Transverse colon (tissue), 4 donors: ENCODE results near the gene CHPF. TPM values are rescaled to one million over a fixed set of nuclear protein-coding genes. Genes with fewer than 3 reads are reported as not detected.

Experiments
- DNase-seq: peaks from one replicate; pipeline ENCODE4 v3.0.0-alpha.2; 2019
- H3K27ac ChIP-seq, 4 donors: fragments of 200-600 bp; sonication (generic); 2 replicates each; pipeline ENCODE4 v1.5.1; 2016 to 2018; ENCODE audit warnings: inconsistent platforms in 4 of 4
- H3K27me3 ChIP-seq: fragments of 200-600 bp; sonication (generic); 2 replicates; pipeline ENCODE4 v1.5.1; 2017; ENCODE audit warnings: inconsistent platforms
- H3K36me3 ChIP-seq, 4 donors: fragments of 200-600 bp; sonication (generic); 2 replicates each; pipeline ENCODE4 v1.5.1; 2017 to 2019; ENCODE audit warnings: inconsistent platforms in 4 of 4
- H3K4me1 ChIP-seq, 4 donors: fragments of 200-600 bp; sonication (generic); 2 replicates each; pipeline ENCODE4 v1.5.1; 2017 to 2020; ENCODE audit warnings: inconsistent platforms in 4 of 4
- H3K4me3 ChIP-seq, 4 donors: fragments of 200-600 bp; sonication (generic); 1 replicate in 1 of 4; 2 replicates in 3 of 4; pipeline versions ENCODE4 v1.5.1 to v1.6.1; 2017 to 2019; ENCODE audit warnings: inconsistent platforms in 4 of 4
- H3K9me3 ChIP-seq, 2 donors: fragments of 200-600 bp; sonication (generic); 2 replicates each; pipeline ENCODE4 v1.5.1; 2017 to 2019; ENCODE audit warnings: inconsistent platforms in 2 of 2
- CTCF ChIP-seq, 5 experiments: fragments of 200-600 bp in 3 of 5; fragments of 450-650 bp in 2 of 5; sonication (generic) in 3 of 5; IDR thresholded peaks; 1 replicate in 2 of 5; 2 replicates in 3 of 5; pipeline ENCODE4 v1.5.1; 2016 to 2017; ENCODE audit warnings: antibody characterized with exemption in 5 of 5, inconsistent platforms in 3 of 5, mild to moderate bottlenecking in 2 of 5, moderate library complexity in 1 of 5
- EP300 ChIP-seq: sonication (generic); formaldehyde crosslinking; IDR thresholded peaks from one replicate; pipeline ENCODE4 v1.6.1; 2017; ENCODE audit warnings: antibody characterized with exemption, low read depth
- POLR2A ChIP-seq: fragments of 450-650 bp; IDR thresholded peaks from one replicate; pipeline ENCODE4 v1.6.1; 2016; ENCODE audit warnings: antibody characterized with exemption, mild to moderate bottlenecking, moderate library complexity
- POLR2AphosphoS5 ChIP-seq, 3 donors: sonication (generic); formaldehyde crosslinking; IDR thresholded peaks; one replicate each; pipeline ENCODE4 v1.6.1; 2016; ENCODE audit warnings: antibody characterized with exemption in 3 of 3
- WGBS, 2 donors: methylation state at CpG; one replicate each; pipeline ENCODE4 v1.1.5; 2018; ENCODE audit warnings: low coverage in 1 of 2; 5-methylcytosine and 5-hydroxymethylcytosine counted together
- in situ Hi-C, 4 donors: fragments of 200-750 bp; cut with MboI; loops; one replicate each; pipeline versions ENCODE4 v1.15.0 to v1.15.1; 2017; ENCODE audit warnings: low sequenced_read_pairs in 3 of 4, low pct_ligation_motif_present in 1 of 4, low pct_unique_long_range_greater_than_20kb in 1 of 4
- intact Hi-C: fragments of 100-400 bp; cut with DNase I; formaldehyde crosslinking; loops from one replicate; pipeline ENCODE4 v1.15.1; 2023; ENCODE audit warnings: low total_unique reads
- total RNA-seq, 4 donors: library from RNA; depleted of rRNA; stranded (reverse); fragments of >200 nt; gene quantifications; one replicate each; pipeline ENCODE4 v1.1.0, GENCODE V29; 2016

Gene CHPF, protein sequence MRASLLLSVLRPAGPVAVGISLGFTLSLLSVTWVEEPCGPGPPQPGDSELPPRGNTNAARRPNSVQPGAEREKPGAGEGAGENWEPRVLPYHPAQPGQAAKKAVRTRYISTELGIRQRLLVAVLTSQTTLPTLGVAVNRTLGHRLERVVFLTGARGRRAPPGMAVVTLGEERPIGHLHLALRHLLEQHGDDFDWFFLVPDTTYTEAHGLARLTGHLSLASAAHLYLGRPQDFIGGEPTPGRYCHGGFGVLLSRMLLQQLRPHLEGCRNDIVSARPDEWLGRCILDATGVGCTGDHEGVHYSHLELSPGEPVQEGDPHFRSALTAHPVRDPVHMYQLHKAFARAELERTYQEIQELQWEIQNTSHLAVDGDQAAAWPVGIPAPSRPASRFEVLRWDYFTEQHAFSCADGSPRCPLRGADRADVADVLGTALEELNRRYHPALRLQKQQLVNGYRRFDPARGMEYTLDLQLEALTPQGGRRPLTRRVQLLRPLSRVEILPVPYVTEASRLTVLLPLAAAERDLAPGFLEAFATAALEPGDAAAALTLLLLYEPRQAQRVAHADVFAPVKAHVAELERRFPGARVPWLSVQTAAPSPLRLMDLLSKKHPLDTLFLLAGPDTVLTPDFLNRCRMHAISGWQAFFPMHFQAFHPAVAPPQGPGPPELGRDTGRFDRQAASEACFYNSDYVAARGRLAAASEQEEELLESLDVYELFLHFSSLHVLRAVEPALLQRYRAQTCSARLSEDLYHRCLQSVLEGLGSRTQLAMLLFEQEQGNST
- 10 to 100 TPM; 21.1 to 58.2 (median 52.1) TPM for total RNA-seq

- H3K36me3 ChIP-seq, result peaks cover 0 to 4% (median 0%) of the 10 kb centered on the region in 4 donors
- WGBS, 2 donors, result 3% methylated on average over 49 of the region's 75 CpGs; no CpG with 5 or more reads in 1 of the 2 donors
- peaks cover 11 to 30% (median 22%) of the 10 kb centered on the region in 4 donors for H3K4me1 ChIP-seq
- peak; percentile 98 for DNase-seq
- H3K27me3 ChIP-seq, result no peaks in the 10 kb centered on the region
- H3K4me3 ChIP-seq, result peak within 1 kb of the TSS; percentile 46 to 82 (median 74)
- in situ Hi-C loops (no loop called here), intact Hi-C loops (no loop called here)
- TF ChIP-seq CTCF (IDR thresholded peaks at IDR 0.05) (no peak), POLR2A (peak; percentile 72), EP300 (no peak), POLR2AphosphoS5 (IDR thresholded peaks at IDR 0.05) (peak; percentile 53 to 79 (median 78))
- H3K9me3 ChIP-seq, result no peaks in the 10 kb centered on the region
- peak within 1 kb of the TSS; percentile 92 to 97 (median 94) for H3K27ac ChIP-seq
Measured at GRCh38 chr2:219543596-219544358, at the start of gene CHPF, which contains the start of gene TMEM198. CHPF (minus strand) TSS chr2:219543809; CDS start chr2:219543538, 271 bp downstream. TMEM198 (plus strand) TSS chr2:219544028; CDS start chr2:219544728, 700 bp downstream.

GRCh38 chr2:219593154-219593553, 49.5 kb upstream of the CHPF start:
- no peak overlapping the region for H3K27ac ChIP-seq
- 50 to 80% methylated on average over 1 to 2 of the region's 2 CpGs for WGBS, 2 donors
- TF ChIP-seq CTCF (IDR thresholded peaks at IDR 0.05) (no peak), POLR2A (no peak), POLR2AphosphoS5 (IDR thresholded peaks at IDR 0.05) (no peak), EP300 (no peak)
- no peaks in the 10 kb centered on the region for H3K36me3 ChIP-seq
- no peak for DNase-seq
- intact Hi-C loops (no loop called here), in situ Hi-C loops (no loop called here)
- no peaks in the 10 kb centered on the region for H3K27me3 ChIP-seq
- no peaks in the 10 kb centered on the region for H3K9me3 ChIP-seq
- H3K4me1 ChIP-seq, result peaks cover 0 to 7% (median 5%) of the 10 kb centered on the region in 4 donors
- no peak overlapping the region for H3K4me3 ChIP-seq

GRCh38 chr2:219592736-219593135, 49.1 kb upstream of the CHPF start:
- Histone ChIP-seq H3K4me3 (no peak overlapping the region), H3K27me3 (no peaks in the 10 kb centered on the region), H3K27ac (no peak overlapping the region), H3K4me1 (peaks cover 0 to 6% (median 5%) of the 10 kb centered on the region in 4 donors), H3K9me3 (no peaks in the 10 kb centered on the region), H3K36me3 (no peaks in the 10 kb centered on the region)
- DNase-seq, result no peak
- WGBS, 2 donors, result 77 to 84% methylated on average over 3 to 6 of the region's 6 CpGs
- TF ChIP-seq POLR2A, result no peak
- TF ChIP-seq CTCF (IDR thresholded peaks at IDR 0.05), result no peak
- no peak for TF ChIP-seq EP300
- in situ Hi-C loops, result no loop called here
- intact Hi-C loops, result no loop called here
